ENCODE results near the gene YY1AP1.
"Not testable (repeated sequence)": the region's sequence is repeated elsewhere in the genome, so short reads cannot be mapped to it uniquely, and the experiment has no call there.

The YY1AP1 gene

DNA sequence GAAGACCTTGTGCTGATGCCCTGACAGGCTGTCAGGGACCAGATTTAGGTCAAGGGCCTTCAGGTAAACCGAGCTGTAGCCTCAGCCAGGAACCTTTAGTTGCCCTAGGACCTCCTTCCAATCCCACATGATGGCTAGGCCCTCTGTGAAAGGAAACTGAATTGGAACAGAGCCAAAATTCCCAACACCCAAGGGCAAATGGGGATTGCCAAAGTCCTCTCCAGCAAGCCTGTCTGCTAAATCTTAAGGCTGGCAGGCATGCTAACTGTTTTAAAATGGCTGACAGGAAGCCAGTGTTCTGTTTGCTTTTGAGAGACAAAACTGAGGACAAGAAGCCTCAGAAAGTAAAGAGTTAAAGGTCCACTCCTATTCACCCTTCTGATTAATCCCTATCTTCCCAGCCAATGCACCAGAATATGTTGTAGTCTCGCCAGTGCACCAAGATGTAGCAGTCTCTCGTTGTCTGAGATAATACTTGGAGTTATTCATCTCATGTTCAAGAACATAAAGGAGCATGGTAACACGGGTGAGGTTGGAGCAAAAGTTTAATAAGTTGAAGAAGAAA, 43.5 kb downstream of the YY1AP1 start:
- DNase-seq, result no peak

GRCh38 chr1:155643230-155643629, 45.3 kb downstream of the YY1AP1 start:
- DNase-seq, result no peak

- DNase-seq, result not testable (repeated sequence)
These were observed 45.9 kb downstream of the YY1AP1 start for GRCh38 chr1:155642559-155643180.

GRCh38 chr1:155640367-155640766, 48.2 kb downstream of the YY1AP1 start:
- DNase-seq, result no peak

DNA sequence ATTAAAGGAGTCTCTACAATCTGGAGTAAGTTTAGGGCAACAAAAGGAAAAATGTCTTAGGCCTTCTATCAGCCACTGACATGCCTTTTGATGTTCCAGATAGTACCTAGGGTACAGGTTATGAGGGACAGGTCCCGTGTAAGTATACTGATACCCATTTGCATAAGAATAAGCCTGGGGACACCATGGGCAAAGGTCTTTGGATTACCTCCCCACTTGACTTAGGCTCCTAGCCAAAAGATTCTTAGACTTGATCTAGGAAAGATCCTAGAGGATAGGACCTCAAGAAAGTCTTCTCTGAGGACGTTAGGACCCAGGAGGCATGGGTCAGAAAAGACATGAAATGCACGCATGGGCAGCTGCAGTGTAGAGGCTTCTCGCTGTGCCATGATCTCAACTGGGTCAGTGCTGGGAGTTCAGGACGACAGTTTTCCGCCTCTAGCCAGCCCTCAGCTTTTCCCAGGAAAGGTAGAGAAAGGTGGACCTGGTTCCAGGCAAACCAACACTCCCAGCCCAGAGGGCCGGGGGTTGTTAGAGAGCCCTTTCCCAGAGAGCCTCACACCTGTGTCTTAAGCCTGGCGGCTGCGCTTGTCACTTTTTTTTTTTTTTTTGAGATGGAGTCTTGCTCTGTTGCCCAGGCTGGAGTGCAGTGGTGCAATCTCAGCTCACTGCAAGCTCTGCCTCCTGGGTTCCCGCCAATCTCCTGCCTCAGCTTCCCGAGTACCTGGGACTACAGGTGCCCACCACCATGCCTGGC, 52.0 kb downstream of the YY1AP1 start:
- DNase-seq, result no peak

GRCh38 chr1:155626428-155626827, 62.1 kb downstream of the YY1AP1 start:
- not testable (repeated sequence) for DNase-seq

GRCh38 chr1:155623357-155623756, 65.2 kb downstream of the YY1AP1 start:
- no peak for DNase-seq

DNA sequence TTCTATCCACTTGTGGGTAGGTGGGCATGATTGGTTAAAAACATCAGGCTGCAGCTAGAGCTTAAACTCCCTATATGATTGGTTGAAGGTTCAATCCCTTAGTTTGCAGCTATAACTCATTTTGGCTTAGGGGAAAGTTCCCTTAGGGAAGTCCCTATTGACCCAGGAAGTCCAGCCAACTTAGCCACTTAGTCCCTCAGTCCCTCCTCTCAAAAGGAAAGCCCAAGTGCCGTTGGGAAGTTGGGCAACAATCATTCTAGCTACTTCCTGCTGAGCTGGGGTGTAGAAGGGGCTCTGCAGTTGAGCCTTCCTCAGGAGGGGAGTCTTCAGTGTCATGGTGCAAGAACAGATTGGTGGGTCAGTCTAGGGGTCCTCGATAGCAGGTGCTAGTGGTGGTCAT, 66.4 kb downstream of the YY1AP1 start:
- no peak for DNase-seq

GRCh38 chr1:155613226-155613625, 75.3 kb downstream of the YY1AP1 start:
- DNase-seq, result not testable (repeated sequence)

GRCh38 chr1:155610257-155610647, 78.3 kb downstream of the YY1AP1 start:
- DNase-seq, result not testable (repeated sequence)

- DNase-seq, result peak; percentile 98
These were observed 78.9 kb downstream of the YY1AP1 start, which contains the start of gene MSTO1 for GRCh38 chr1:155609515-155610256. MSTO1 (plus strand) TSS chr1:155610218; CDS start chr1:155610249, 31 bp downstream.
